Activated CD8-positive, alpha-beta memory T cell treated with anti-CD3 and anti-CD28 coated beads, Interleukin-2, amount 50 U/mL, for 48 hours (primary cell): Measurements from ENCODE around the gene TCF21.
"Not testable (repeated sequence)": the region's sequence is repeated elsewhere in the genome, so short reads cannot be mapped to it uniquely, and the experiment has no call there.

Experiments used
- DNase-seq: peaks from one replicate; pipeline ENCODE4 v3.0.0-alpha.2; 2020

TCF21 gene

DNA sequence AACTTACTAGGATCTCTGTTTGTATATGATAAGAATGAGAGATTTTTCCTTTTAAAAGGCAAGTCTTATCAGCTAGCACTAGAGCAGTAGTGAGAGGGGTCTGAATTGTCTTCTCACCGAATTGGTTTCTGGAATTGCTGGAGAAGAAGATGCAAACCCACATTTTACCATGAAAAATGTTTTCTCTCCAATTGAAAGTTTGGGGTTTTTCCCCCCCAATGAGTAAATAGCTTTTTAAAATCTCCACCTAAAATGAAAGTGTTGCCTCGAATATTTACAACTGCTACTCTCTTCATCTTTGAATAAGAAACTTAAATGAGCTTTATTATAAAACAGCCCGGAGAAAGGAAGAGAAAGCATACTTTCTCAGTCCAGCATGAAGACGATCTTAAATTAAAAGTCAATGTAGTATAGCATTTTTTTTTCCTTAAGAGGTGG, 1.8 kb downstream of the TCF21 start:
- no peak for DNase-seq

DNA sequence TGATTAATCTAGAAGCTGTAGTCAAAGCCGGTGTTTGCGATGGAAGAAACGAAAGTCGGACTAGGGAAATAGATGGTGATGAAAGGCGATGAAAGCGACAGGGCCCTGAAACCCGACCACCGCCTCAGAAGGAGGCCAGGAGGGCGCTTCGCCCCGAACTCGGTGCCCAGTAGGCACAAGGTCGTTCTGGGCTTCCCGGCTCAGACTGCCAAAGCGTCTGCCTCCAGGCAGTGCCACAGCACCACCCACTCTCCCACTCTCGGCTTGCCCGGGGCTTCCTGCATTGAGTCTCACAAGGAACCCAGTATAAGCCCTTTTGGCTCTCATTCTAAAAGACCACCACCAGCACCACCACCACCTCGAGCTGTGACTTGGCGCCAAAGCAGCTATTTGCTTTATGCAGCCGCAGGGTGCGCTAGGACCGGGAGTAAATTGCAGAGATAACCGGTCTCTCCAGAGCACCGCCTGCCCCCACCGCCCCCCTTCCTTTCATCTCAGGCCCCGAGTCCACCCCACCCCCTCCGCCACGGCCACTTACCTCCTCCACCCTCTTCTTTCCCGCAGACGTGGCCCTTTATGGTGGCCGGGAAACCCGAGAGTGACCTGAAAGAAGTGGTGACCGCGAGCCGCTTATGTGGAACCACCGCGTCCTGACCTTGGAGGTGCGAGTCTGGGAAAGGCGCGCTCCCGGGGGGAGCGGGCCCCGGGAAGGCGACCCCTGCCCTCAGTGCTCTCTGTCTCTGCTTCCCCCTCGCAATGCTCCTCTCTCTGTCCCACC, 2.4 kb downstream of the TCF21 start:
- DNase-seq: peak; percentile 63

DNA sequence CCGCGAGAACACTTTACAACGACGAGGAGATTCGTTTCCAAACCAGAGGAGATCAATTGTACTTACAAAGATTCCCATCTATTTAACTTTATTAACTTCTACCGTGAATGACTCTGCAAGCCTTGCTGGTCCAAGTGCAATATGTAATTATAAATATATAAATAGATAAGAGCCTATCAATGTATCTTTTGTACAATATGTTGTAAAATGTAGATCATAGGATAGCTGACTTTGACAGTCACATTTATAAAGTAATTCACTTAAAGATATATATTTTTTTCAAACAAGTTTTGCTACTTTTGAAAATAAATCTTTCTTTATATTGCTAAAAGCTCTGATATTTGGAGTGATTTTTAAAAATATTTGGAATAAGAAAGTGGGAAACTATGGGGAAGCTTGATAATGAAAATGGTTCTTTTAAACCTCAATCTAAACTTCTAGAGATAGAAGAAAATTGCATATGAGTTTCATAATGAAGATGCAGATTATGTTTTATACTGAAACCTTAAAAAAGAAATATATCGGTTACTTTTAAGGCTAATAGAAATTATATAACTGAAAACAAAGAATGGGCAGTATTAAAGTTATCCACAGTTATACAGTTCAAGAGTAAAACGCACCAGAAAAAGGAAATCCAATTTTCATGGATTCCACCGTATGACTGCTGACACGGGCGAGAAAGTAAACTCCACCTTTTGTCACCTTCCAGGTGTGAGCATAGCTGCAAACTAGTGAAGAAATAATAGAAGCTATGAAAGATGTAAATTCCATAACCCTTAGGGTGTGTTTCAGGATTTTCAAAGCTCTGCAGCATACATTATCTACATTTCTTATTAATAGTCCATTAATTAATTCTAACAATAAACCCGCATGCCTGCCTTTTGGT, 3.3 kb downstream of the TCF21 start:
- no peak for DNase-seq

DNA sequence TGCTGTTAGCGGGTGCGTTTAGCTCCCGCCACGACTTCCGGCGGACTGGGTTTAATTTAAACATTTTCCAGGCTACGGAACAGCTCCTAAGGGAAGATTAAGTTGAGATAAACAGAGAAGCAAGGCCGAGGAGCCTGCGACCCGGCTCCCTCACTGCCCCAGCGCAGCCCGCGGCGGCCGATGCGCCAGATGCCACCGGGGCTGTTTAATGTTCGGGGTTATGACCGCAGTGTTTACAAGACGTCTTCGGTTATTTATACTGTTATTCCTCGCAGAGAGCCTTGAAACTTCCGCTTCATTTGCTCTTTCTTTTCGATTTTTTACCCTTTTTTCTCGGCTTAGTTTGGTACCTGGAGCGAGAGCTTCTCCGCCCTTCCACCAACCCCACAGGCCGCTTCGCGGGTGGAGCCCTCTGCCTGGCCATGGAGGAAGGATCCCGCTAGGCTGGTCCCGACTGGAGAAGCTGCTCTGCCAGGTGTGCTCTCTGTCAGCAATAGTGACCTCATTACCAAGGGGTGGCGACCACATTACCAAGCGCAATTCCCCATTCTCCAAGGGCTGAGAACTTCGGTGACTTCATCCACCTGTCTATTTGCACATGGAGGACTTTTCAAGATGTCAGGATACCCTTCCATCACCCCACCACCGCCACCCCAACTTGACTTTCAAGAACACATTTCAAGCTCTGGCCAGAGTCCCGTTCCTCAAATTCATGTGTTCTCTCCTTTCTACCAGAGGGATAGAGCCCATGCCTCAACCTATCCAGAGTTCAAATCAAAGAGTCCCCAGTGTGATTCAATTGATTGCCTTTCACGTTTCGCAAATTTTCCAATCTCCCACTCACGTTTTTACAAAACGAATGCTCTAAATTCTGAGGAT, 4.1 kb downstream of the TCF21 start:
- no peak for DNase-seq

GRCh38 chr6:133893946-133894345, 5.0 kb downstream of the TCF21 start:
- no peak for DNase-seq

DNA sequence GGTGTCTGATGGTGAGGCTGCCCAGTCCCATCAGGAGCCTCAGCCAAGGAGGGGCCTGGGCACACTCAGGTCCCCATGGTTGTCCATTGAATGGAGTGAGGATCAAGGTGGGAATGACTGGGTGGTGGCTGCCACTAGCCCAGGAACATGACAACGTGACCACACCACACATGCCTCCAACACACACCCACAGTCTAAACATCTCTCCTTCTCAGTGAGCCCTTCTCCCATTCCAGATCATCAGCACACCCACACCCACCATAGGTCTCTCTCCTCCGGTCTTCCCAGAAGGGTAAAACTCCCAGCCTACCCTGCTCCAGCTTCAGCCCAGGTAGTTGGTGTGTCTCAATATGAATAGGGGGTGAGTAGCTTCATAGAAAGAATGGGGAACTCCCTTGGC, 5.5 kb downstream of the TCF21 start:
- no peak for DNase-seq

DNA sequence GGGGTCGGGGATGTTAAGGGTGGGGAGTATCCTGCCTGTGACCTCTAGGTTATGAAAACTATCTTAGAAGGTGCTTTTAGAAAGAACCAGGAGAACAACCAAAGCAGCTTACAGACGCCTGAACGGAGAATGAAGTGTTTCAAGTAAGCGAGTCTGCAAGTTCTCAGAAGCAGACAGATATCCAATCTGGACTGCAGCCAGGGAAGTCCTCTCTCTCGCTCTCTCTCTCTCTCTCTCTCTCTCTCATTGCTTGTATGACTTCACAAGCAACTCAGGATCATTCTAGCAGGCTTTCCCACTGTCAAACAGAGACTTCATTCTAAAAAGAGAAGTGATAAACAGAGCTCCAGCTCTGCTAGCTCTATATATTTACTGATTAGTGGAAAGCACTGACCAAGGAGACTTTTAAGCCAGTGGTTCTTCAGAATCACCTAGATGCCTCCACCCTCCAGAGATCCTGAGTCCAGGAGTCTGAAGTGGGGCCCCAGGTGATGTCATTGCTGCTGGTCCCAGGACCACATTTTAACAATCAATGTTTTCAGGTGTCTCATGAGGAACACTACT, 6.0 kb downstream of the TCF21 start:
- no peak for DNase-seq

GRCh38 chr6:133895573-133896343, 6.8 kb downstream of the TCF21 start:
- no peak for DNase-seq

- DNase-seq: no peak
Observed at GRCh38 chr6:133896344-133896721, 7.4 kb downstream of the TCF21 start.

DNA sequence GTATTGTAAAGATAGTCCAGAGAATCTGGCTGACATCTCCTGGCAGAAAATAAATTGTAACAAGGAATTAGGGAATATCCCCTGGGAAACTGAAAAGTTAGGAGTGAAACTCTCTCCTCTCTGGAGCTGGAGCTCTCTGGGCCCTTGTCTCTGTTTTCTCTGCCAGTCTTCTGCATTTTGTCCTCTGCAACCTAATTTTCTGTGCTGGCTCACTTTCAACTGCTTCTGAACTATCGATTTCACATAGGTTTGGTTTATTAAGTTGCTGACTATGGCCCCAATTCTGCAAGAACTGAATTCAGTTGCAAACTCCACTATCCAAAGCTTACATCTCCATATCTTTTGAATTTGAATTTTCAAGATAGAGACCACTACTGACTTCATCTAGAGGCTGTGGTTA, 9.3 kb downstream of the TCF21 start:
- DNase-seq: no peak

- no peak for DNase-seq
Observed at GRCh38 chr6:133899556-133899955, 10.6 kb downstream of the TCF21 start.

DNA sequence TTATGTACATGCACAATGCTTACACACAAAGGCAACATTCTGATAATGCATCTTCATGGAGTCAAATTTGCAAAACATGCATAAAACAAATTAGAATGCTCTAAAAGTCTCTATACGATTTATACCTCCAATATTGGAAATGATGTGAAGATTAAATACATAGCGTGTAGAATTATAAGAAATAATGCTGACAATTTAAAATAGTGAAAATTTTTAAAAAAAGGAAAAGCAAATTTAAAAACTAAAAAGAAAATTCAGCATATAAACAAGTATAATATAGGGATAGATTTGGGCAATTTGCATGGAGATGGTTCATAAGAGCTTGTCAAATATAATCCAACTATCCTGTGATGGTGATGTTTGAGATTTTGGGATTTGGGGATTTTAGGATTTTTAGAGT, 14.9 kb downstream of the TCF21 start:
- DNase-seq: no peak

DNA sequence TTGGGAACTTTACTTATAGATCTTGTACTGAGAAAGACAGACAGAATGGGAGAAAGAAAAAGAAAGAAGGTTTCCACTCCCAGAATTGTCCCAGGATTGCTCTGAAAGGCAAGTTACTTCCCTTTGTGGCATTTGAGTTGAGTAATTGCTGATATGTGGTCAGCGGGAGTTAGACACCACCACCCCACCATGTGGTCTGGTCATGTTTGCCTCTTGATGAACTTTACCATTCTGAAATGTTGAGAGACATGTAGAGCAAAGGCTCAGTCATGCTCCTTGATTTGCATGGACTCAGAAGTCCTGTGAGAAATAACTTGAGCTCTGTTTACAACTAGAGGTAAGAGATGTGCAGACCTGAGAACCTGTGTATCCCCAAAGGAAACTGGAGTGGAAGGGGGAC, 17.1 kb downstream of the TCF21 start:
- no peak for DNase-seq

- DNase-seq: peak; percentile 92
Observed at GRCh38 chr6:133916650-133917151, 27.8 kb downstream of the TCF21 start.

- no peak for DNase-seq
Observed at GRCh38 chr6:133917781-133918180, 28.9 kb downstream of the TCF21 start.

- DNase-seq: no peak
Observed at GRCh38 chr6:133918208-133918930, 29.5 kb downstream of the TCF21 start.

GRCh38 chr6:133919362-133919761, 30.4 kb downstream of the TCF21 start:
- DNase-seq: no peak

DNA sequence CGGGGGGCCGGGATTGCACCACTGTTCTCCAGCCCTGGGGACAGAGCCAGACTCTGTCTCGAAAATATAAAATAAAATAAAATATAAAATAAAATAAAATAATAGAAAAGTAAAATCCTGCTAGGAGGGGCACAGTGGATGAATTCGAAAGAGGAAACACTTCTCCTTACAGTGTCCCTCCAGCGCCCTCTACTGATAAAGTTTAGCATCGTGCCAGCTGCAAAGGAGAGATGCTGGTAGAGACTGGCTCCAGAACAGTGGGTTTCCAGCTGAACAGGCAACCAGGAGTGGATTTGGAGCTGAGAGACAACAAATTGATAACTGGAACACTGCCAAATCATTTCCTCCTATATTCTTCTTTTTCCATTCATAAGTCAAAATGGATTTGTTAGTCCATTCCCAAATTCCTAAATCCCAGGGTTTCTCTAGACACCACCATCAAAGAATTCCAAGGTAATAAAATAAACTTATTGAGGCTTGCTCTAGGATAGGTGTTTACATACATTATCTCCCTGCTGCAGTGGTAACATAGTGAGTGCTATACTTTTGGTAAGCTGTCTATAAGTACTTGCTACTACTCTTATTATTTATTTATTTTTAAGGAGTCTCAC, 32.4 kb downstream of the TCF21 start:
- peak; percentile 81 for DNase-seq

GRCh38 chr6:133923938-133924593, 35.2 kb downstream of the TCF21 start:
- DNase-seq: no peak

DNA sequence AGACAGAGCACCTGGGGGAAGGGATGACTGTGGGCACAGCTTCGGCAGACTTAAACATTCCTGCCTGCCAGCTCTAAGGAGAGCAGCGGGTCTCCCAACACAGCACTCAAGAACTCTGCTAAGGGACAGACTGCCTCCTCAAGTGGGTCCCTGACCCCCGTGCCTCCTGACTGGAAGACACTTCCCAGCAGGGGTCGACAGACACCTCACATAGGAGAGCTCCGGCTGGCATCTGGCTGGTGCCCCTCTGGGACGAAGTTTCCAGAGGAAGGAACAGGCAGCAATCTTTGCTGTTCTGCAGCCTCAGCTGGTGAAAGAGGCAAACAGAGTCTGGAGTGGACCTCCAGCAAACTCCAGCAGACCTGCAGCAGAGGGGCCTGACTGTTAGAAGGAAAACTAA, 42.3 kb downstream of the TCF21 start:
- DNase-seq: not testable (repeated sequence)
